ENCODE results near the gene RARA.

RARA gene

GRCh38 chr17:40358323-40359038 lies 49.5 kb downstream of the RARA start (continued):
- TF ChIP-seq ZNF19 (tag by site-specific recombination; IDR thresholded peaks at IDR 0.05; ENCODE audit: low read depth) (no peak), ZNF645 (tag by site-specific recombination; IDR thresholded peaks at IDR 0.05) (no peak), ZNF354C (tag by site-specific recombination; IDR thresholded peaks at IDR 0.05; ENCODE audit: borderline replicate concordance, low read depth) (no peak), CTCF (tag by site-specific recombination; IDR thresholded peaks at IDR 0.05) (peak; percentile 87), PRDM2 (tag by site-specific recombination; IDR thresholded peaks at IDR 0.05; ENCODE audit: borderline replicate concordance) (no peak), ZNF660 (tag by site-specific recombination; IDR thresholded peaks at IDR 0.05) (peak; percentile 48; the same call in 1 of the 2 replicates), ZNF626 (tag by site-specific recombination; IDR thresholded peaks at IDR 0.05) (no peak), ZNF830 (tag by site-specific recombination; IDR thresholded peaks at IDR 0.05; ENCODE audit: low read depth) (no peak), ZIC2 (tag by site-specific recombination; IDR thresholded peaks at IDR 0.05) (no peak), ZNF121 (tag by site-specific recombination; IDR thresholded peaks at IDR 0.05) (no peak), ZNF266 (tag by site-specific recombination; IDR thresholded peaks at IDR 0.05; ENCODE audit: low read depth) (no peak), ZNF132 (tag by site-specific recombination; IDR thresholded peaks at IDR 0.05; ENCODE audit: borderline replicate concordance) (no peak), ZNF214 (tag by site-specific recombination; IDR thresholded peaks at IDR 0.05; ENCODE audit: borderline replicate concordance) (no peak), FEZF1 (tag by site-specific recombination; IDR thresholded peaks at IDR 0.05) (no peak), BCL11B (tag by site-specific recombination; IDR thresholded peaks at IDR 0.05; ENCODE audit: low read depth) (no peak), ZNF621 (tag by site-specific recombination; IDR thresholded peaks at IDR 0.05) (no peak)
- TF ChIP-seq, protein P1, sequence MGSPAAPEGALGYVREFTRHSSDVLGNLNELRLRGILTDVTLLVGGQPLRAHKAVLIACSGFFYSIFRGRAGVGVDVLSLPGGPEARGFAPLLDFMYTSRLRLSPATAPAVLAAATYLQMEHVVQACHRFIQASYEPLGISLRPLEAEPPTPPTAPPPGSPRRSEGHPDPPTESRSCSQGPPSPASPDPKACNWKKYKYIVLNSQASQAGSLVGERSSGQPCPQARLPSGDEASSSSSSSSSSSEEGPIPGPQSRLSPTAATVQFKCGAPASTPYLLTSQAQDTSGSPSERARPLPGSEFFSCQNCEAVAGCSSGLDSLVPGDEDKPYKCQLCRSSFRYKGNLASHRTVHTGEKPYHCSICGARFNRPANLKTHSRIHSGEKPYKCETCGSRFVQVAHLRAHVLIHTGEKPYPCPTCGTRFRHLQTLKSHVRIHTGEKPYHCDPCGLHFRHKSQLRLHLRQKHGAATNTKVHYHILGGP (tag by site-specific recombination; IDR thresholded peaks at IDR 0.05): no peak
- TF ChIP-seq, protein P2, sequence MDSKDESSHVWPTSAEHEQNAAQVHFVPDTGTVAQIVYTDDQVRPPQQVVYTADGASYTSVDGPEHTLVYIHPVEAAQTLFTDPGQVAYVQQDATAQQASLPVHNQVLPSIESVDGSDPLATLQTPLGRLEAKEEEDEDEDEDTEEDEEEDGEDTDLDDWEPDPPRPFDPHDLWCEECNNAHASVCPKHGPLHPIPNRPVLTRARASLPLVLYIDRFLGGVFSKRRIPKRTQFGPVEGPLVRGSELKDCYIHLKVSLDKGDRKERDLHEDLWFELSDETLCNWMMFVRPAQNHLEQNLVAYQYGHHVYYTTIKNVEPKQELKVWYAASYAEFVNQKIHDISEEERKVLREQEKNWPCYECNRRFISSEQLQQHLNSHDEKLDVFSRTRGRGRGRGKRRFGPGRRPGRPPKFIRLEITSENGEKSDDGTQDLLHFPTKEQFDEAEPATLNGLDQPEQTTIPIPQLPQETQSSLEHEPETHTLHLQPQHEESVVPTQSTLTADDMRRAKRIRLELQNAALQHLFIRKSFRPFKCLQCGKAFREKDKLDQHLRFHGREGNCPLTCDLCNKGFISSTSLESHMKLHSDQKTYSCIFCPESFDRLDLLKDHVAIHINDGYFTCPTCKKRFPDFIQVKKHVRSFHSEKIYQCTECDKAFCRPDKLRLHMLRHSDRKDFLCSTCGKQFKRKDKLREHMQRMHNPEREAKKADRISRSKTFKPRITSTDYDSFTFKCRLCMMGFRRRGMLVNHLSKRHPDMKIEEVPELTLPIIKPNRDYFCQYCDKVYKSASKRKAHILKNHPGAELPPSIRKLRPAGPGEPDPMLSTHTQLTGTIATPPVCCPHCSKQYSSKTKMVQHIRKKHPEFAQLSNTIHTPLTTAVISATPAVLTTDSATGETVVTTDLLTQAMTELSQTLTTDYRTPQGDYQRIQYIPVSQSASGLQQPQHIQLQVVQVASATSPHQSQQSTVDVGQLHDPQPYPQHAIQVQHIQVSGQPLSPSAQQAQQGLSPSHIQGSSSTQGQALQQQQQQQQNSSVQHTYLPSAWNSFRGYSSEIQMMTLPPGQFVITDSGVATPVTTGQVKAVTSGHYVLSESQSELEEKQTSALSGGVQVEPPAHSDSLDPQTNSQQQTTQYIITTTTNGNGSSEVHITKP (tag by site-specific recombination; IDR thresholded peaks at IDR 0.05): peak; percentile 15; the same call in 1 of the 2 replicates
- TF ChIP-seq, protein P3, sequence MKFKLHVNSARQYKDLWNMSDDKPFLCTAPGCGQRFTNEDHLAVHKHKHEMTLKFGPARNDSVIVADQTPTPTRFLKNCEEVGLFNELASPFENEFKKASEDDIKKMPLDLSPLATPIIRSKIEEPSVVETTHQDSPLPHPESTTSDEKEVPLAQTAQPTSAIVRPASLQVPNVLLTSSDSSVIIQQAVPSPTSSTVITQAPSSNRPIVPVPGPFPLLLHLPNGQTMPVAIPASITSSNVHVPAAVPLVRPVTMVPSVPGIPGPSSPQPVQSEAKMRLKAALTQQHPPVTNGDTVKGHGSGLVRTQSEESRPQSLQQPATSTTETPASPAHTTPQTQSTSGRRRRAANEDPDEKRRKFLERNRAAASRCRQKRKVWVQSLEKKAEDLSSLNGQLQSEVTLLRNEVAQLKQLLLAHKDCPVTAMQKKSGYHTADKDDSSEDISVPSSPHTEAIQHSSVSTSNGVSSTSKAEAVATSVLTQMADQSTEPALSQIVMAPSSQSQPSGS (tag by site-specific recombination; IDR thresholded peaks at IDR 0.05; ENCODE audit: low read depth): no peak
